Adrenal gland (tissue), 12 donors: Measurements from ENCODE around the gene IKBKG. TPM values are rescaled to one million over a fixed set of nuclear protein-coding genes. Genes with fewer than 3 reads are reported as not detected.

Experiments
- DNase-seq, 7 donors: peaks; one replicate each; pipeline ENCODE4 v3.0.0-alpha.2; 2019 to 2020
- H3K27ac ChIP-seq, 5 donors: fragments of 200-600 bp; sonication (generic) in 4 of 5; 1 replicate in 3 of 5; 2 replicates in 2 of 5; pipeline versions ENCODE4 v1.5.1 to v1.8.0; 2016 to 2020; ENCODE audit warnings: mild to moderate bottlenecking in 1 of 5
- H3K27me3 ChIP-seq: fragments of 200-600 bp; 2 replicates; pipeline ENCODE4 v1.8.0; 2021
- H3K36me3 ChIP-seq, 2 donors: fragments of 200-600 bp; replicated peaks in 1 of 2; 1 replicate in 1 of 2; 2 replicates in 1 of 2; pipeline versions ENCODE4 v1.5.1 to v1.8.0; 2018 to 2022
- H3K4me1 ChIP-seq, 2 donors: fragments of 200-600 bp; replicated peaks in 1 of 2; 1 replicate in 1 of 2; 2 replicates in 1 of 2; pipeline versions ENCODE4 v1.5.1 to v1.8.0; 2018 to 2021
- H3K4me3 ChIP-seq, 4 donors: fragments of 200-600 bp; sonication (generic) in 3 of 4; one replicate each; pipeline ENCODE4 v1.5.1; 2016 to 2018
- H3K9me3 ChIP-seq, 3 donors: fragments of 200-600 bp; sonication (generic) in 1 of 3; replicated peaks in 1 of 3; 1 replicate in 2 of 3; 2 replicates in 1 of 3; pipeline versions ENCODE4 v1.5.1 to v1.8.0; 2016 to 2021
- CTCF ChIP-seq, 6 experiments: fragments of 450-650 bp in 4 of 6; fragments of 200-600 bp in 2 of 6; sonication (generic) in 1 of 6; IDR thresholded peaks; 1 replicate in 5 of 6; 2 replicates in 1 of 6; pipeline versions ENCODE4 v1.5.1 to v1.8.0; 2016 to 2021; ENCODE audit warnings: antibody characterized with exemption in 6 of 6, mild to moderate bottlenecking in 2 of 6, moderate library complexity in 1 of 6
- POLR2A ChIP-seq, 2 donors: fragments of 450-650 bp; IDR thresholded peaks; one replicate each; pipeline ENCODE4 v1.6.1; 2017; ENCODE audit warnings: antibody characterized with exemption in 2 of 2, mild to moderate bottlenecking in 2 of 2, moderate library complexity in 1 of 2
- WGBS, 4 donors: extraction: QIAGEN DNeasy Blood & Tissue Kit in 2 of 4; methylation state at CpG; one replicate each; pipeline versions ENCODE4 v1.1.5 to v1.1.7; 2013 to 2017; 5-methylcytosine and 5-hydroxymethylcytosine counted together
- intact Hi-C, 2 donors: fragments of 100-400 bp; cut with DNase I; formaldehyde crosslinking; loops; one replicate each; pipeline versions ENCODE4 v1.14.1 to v1.15.0; 2022 to 2023
- polyA plus RNA-seq, 3 donors: library from polyadenylated mRNA; stranded (reverse); fragments of 200-250 nt in 2 of 3; fragments of 350-450 nt in 1 of 3; fragmentation: Illumina TruSeq in 1 of 3; extraction: RNeasy Lipid Tissue Mini Kit (QIAGEN cat#74804) in 1 of 3; gene quantifications; one replicate each; pipeline ENCODE4 v1.2.3, GENCODE V29; 2013 to 2014
- total RNA-seq, 9 donors: library from RNA; depleted of rRNA in 4 of 9; stranded (reverse); fragments of >200 nt in 4 of 9; fragments of 120-200 nt in 1 of 9; fragmentation: NEBNext Ultra II Directional in 1 of 9; extraction: Animal tissue kit (Norgen Biotek cat#: 25700) in 1 of 9; gene quantifications; one replicate each; pipeline versions ENCODE4 v1.1.0 to v1.2.4, GENCODE V29; 2013 to 2023
- donor health status: healthy with polysubstance abuse.
- donor health status: Bipolar disorder and iron deficiency.
- donor health status: DM: yes; HTN: yes; CAD: no.
- donor health status: DM: no; HTN: no; CAD: no.
- donor health status: DM: no; HTN: no; CAD: no.
- donor health status: DM: yes; HTN: yes; CAD: no.

IKBKG gene
- total and polyA plus RNA-seq, 12 donors, result 9.6 to 47.5 (median 31.1) TPM

- Histone ChIP-seq H3K27me3 (peaks cover 4% of the 10 kb centered on the region), H3K4me3 (no peak overlapping the region), H3K27ac (no peak overlapping the region), H3K36me3 (no peaks in the 10 kb centered on the region), H3K4me1 (no peaks in the 10 kb centered on the region), H3K9me3 (no peaks in the 10 kb centered on the region)
- DNase-seq, result peak in 1 of 7 donors; percentile 17
- TF ChIP-seq CTCF (IDR thresholded peaks at IDR 0.05) (no peak), POLR2A (IDR thresholded peaks at IDR 0.05) (no peak)
- intact Hi-C loops, result no loop called here
- WGBS, 4 donors, result 0 to 24% (median 21%) methylated on average over 3 of the region's 3 CpGs
These were observed 49.0 kb downstream of the IKBKG start for GRCh38 chrX:154596290-154596929.

- peaks cover 5% of the 10 kb centered on the region for H3K27me3 ChIP-seq
- no peak for DNase-seq
- no peaks in the 10 kb centered on the region for H3K9me3 ChIP-seq
- no peaks in the 10 kb centered on the region for H3K4me1 ChIP-seq
- intact Hi-C loops, result no loop called here
- no peak overlapping the region for H3K27ac ChIP-seq
- 89 to 92% (median 91%) methylated on average over 8 to 12 of the region's 12 CpGs for WGBS, 4 donors
- no peak for TF ChIP-seq POLR2A (IDR thresholded peaks at IDR 0.05)
- TF ChIP-seq CTCF (IDR thresholded peaks at IDR 0.05), result no peak
- no peaks in the 10 kb centered on the region for H3K36me3 ChIP-seq
- H3K4me3 ChIP-seq, result no peak overlapping the region
These were observed 49.8 kb downstream of the IKBKG start for GRCh38 chrX:154597221-154597620.

- DNase-seq, result peak in 1 of 7 donors; percentile 5
- no peaks in the 10 kb centered on the region for H3K4me1 ChIP-seq
- no peak overlapping the region for H3K4me3 ChIP-seq
- no peaks in the 10 kb centered on the region for H3K36me3 ChIP-seq
- TF ChIP-seq CTCF (IDR thresholded peaks at IDR 0.05), result no peak
- no peak for TF ChIP-seq POLR2A (IDR thresholded peaks at IDR 0.05)
- intact Hi-C loops, result no loop called here
- H3K27ac ChIP-seq, result no peak overlapping the region
- 85 to 92% (median 90%) methylated on average over 4 to 8 of the region's 8 CpGs for WGBS, 4 donors
- no peaks in the 10 kb centered on the region for H3K9me3 ChIP-seq
- peaks cover 8% of the 10 kb centered on the region for H3K27me3 ChIP-seq
These were observed 51.2 kb downstream of the IKBKG start for GRCh38 chrX:154598656-154599055.

DNA sequence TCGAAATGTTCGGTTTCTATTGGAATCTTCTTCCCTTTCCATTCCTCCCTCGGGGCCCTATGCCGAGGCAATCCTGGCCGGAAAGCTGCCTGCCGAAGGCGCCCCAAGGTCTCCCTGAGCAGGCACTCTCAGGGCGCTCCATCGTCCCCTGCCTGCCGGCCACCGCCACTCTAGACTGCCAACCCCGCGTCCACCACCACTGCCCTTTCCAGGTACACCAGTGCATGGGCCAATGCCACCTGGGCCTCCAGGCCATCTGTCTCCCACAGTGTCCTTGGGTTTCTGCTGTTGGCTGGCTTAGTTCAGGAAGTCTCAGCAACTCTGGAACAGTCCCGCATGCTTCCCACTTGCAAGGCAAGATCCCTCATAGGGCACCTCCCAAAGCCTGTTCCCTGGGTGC lies 52.1 kb downstream of the IKBKG start:
- WGBS, 4 donors, result 88 to 92% (median 90%) methylated on average over 14 of the region's 14 CpGs; no CpG with 5 or more reads in 1 of the 4 donors
- peak in 1 of 7 donors; percentile 10 for DNase-seq
- Histone ChIP-seq H3K27me3 (peaks cover 8% of the 10 kb centered on the region), H3K4me1 (no peaks in the 10 kb centered on the region), H3K27ac (no peak overlapping the region), H3K36me3 (no peaks in the 10 kb centered on the region), H3K4me3 (no peak overlapping the region), H3K9me3 (no peaks in the 10 kb centered on the region)
- no peak for TF ChIP-seq CTCF (IDR thresholded peaks at IDR 0.05)
- no peak for TF ChIP-seq POLR2A (IDR thresholded peaks at IDR 0.05)
- intact Hi-C loops, result no loop called here
